Suprapubic skin (tissue), 4 donors: ENCODE measurements around the gene SCAPER.

ENCODE experiments used
- EP300 ChIP-seq: sonication (generic); formaldehyde crosslinking; IDR thresholded peaks from one replicate; pipeline ENCODE4 v1.6.1; 2017; ENCODE audit warnings: antibody characterized with exemption
- POLR2A ChIP-seq, 2 donors: fragments of 450-650 bp; IDR thresholded peaks; one replicate each; pipeline ENCODE4 v1.6.1; 2017; ENCODE audit warnings: antibody characterized with exemption in 2 of 2, mild to moderate bottlenecking in 2 of 2, moderate library complexity in 2 of 2
- POLR2AphosphoS5 ChIP-seq, 3 donors: sonication (generic); formaldehyde crosslinking; IDR thresholded peaks; one replicate each; pipeline ENCODE4 v1.6.1; 2017; ENCODE audit warnings: antibody characterized with exemption in 3 of 3
- TF ChIP-seq, protein P1 (sequence below), 2 donors: fragments of 200-600 bp in 1 of 2; fragments of 450-650 bp in 1 of 2; sonication (generic) in 1 of 2; IDR thresholded peaks; one replicate each; pipeline ENCODE4 v1.5.1; 2016 to 2019; ENCODE audit warnings: antibody characterized with exemption in 2 of 2, mild to moderate bottlenecking in 1 of 2, moderate library complexity in 1 of 2

DNA sequence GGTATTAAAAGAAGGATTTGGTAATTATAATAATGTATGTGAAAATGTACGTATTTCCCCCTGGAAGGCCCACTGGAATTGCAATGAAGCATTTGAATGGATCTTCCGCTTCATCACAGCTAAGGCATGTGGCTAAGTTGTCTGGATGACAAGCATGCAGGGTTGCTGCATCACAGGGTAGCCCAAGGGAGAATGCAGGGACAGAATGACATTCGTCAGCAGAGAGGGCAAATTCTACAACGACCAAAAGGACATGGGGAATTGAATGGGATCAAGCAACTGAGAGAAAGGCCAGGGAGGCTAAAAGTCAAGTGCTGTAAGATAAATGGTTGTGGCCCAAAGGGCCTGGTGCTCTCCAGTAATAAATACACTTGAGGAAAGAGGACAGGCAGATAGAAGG, 473.2 kb downstream of the SCAPER start:
- TF ChIP-seq, protein P1, sequence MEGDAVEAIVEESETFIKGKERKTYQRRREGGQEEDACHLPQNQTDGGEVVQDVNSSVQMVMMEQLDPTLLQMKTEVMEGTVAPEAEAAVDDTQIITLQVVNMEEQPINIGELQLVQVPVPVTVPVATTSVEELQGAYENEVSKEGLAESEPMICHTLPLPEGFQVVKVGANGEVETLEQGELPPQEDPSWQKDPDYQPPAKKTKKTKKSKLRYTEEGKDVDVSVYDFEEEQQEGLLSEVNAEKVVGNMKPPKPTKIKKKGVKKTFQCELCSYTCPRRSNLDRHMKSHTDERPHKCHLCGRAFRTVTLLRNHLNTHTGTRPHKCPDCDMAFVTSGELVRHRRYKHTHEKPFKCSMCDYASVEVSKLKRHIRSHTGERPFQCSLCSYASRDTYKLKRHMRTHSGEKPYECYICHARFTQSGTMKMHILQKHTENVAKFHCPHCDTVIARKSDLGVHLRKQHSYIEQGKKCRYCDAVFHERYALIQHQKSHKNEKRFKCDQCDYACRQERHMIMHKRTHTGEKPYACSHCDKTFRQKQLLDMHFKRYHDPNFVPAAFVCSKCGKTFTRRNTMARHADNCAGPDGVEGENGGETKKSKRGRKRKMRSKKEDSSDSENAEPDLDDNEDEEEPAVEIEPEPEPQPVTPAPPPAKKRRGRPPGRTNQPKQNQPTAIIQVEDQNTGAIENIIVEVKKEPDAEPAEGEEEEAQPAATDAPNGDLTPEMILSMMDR (IDR thresholded peaks at IDR 0.05) = no peak
- no peak for TF ChIP-seq POLR2A (IDR thresholded peaks at IDR 0.05)
- TF ChIP-seq POLR2AphosphoS5 (IDR thresholded peaks at IDR 0.05) = no peak
- TF ChIP-seq EP300 = no peak
